Right lobe of liver (tissue), 4 donors: ENCODE data around the gene GLT1D1.

ENCODE experiments used
- POLR2A ChIP-seq: fragments of 450-650 bp; IDR thresholded peaks from one replicate; pipeline ENCODE4 v1.6.1; 2017; ENCODE audit warnings: antibody characterized with exemption, mild to moderate bottlenecking
- TF ChIP-seq, protein P1 (sequence below), 4 donors: fragments of 200-600 bp in 3 of 4; fragments of 450-650 bp in 1 of 4; IDR thresholded peaks; one replicate each; pipeline versions ENCODE4 v1.5.1 to v1.8.0; 2016 to 2022; ENCODE audit warnings: antibody characterized with exemption in 4 of 4, mild to moderate bottlenecking in 2 of 4
- donor health status: DM: no; HTN: no; CAD: no.
- donor health status: DM: no; HTN: no; CAD: no.
- donor health status: DM: no; HTN: yes; CAD: no.

- TF ChIP-seq, protein P1, sequence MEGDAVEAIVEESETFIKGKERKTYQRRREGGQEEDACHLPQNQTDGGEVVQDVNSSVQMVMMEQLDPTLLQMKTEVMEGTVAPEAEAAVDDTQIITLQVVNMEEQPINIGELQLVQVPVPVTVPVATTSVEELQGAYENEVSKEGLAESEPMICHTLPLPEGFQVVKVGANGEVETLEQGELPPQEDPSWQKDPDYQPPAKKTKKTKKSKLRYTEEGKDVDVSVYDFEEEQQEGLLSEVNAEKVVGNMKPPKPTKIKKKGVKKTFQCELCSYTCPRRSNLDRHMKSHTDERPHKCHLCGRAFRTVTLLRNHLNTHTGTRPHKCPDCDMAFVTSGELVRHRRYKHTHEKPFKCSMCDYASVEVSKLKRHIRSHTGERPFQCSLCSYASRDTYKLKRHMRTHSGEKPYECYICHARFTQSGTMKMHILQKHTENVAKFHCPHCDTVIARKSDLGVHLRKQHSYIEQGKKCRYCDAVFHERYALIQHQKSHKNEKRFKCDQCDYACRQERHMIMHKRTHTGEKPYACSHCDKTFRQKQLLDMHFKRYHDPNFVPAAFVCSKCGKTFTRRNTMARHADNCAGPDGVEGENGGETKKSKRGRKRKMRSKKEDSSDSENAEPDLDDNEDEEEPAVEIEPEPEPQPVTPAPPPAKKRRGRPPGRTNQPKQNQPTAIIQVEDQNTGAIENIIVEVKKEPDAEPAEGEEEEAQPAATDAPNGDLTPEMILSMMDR (IDR thresholded peaks at IDR 0.05): no peak
- TF ChIP-seq POLR2A: no peak
Measured at GRCh38 chr12:128810182-128811127, 42.8 kb upstream of the GLT1D1 start.
